Neural cell (in vitro differentiated cells): ENCODE measurements around the gene ZNF486. TPM values are rescaled to one million over a fixed set of nuclear protein-coding genes. Genes with fewer than 3 reads are reported as not detected.
"Not testable (repeated sequence)": the region's sequence is repeated elsewhere in the genome, so short reads cannot be mapped to it uniquely, and the experiment has no call there.

Experiments used
- H2AFZ ChIP-seq: fragments of 200-600, 300-800 bp; sonication (generic), shearing (Covaris generic); 2 replicates; pipeline ENCODE4 v1.6.0; 2014; ENCODE audit warnings: low read depth, mild to moderate bottlenecking, antibody characterized with exemption, low read length, moderate library complexity
- H3F3A ChIP-seq: fragments of 200-600 bp; shearing (Covaris generic); 2 replicates; pipeline ENCODE4 v1.6.1; 2016; ENCODE audit warnings: mild to moderate bottlenecking, moderate library complexity, mixed read lengths, antibody characterized with exemption, low read length; ENCODE audit not compliant: insufficient read depth, poor library complexity, severe bottlenecking
- H3K27ac ChIP-seq: fragments of 200-600, 300-800 bp; sonication (generic), shearing (Covaris generic); 2 replicates; pipeline ENCODE4 v1.5.1; 2014; ENCODE audit warnings: mild to moderate bottlenecking, low read length, moderate library complexity
- H3K27me3 ChIP-seq: fragments of 300-800, 200-600 bp; sonication (generic), shearing (Covaris generic); 2 replicates; pipeline ENCODE4 v1.6.0; 2014; ENCODE audit warnings: mild to moderate bottlenecking, low read depth, low read length, moderate library complexity; ENCODE audit not compliant: insufficient read depth
- H3K36me3 ChIP-seq: fragments of 300-800, 200-600 bp; sonication (generic), shearing (Covaris generic); 2 replicates; pipeline ENCODE4 v1.5.1; 2014; ENCODE audit warnings: mild to moderate bottlenecking, antibody characterized with exemption, low read length, moderate library complexity; ENCODE audit not compliant: insufficient read depth
- H3K4me2 ChIP-seq: fragments of 300-800, 200-600 bp; sonication (generic), shearing (Covaris generic); 2 replicates; pipeline ENCODE4 v1.6.0; 2014; ENCODE audit warnings: mild to moderate bottlenecking, low read length
- H3K4me3 ChIP-seq: fragments of 300-800, 200-600 bp; sonication (generic), shearing (Covaris generic); 2 replicates; pipeline ENCODE4 v1.5.1; 2014; ENCODE audit warnings: mild to moderate bottlenecking, low read length, moderate library complexity
- H3K79me2 ChIP-seq: fragments of 200-600 bp; shearing (Covaris generic); replicated peaks from 2 replicates; pipeline ENCODE4 v1.6.0; 2014; ENCODE audit warnings: mild to moderate bottlenecking, low read length, moderate library complexity; ENCODE audit not compliant: insufficient read depth
- H3K9ac ChIP-seq: fragments of 300-800, 200-600 bp; sonication (generic), shearing (Covaris generic); 2 replicates; pipeline ENCODE4 v1.6.1; 2016; ENCODE audit warnings: mild to moderate bottlenecking, low read length, mixed read lengths
- H3K9me2 ChIP-seq: fragments of 200-600 bp; shearing (Covaris generic); 2 replicates; pipeline ENCODE4 v1.6.1; 2016; ENCODE audit warnings: mild to moderate bottlenecking, low read length, mixed read lengths; ENCODE audit not compliant: insufficient read depth
- H3K9me3 ChIP-seq: fragments of 200-600, 300-800 bp; sonication (generic), shearing (Covaris generic); 2 replicates; pipeline ENCODE4 v1.6.1; 2016; ENCODE audit warnings: mild to moderate bottlenecking, mixed run types, low read length, moderate library complexity, mixed read lengths
- H4K20me1 ChIP-seq: fragments of 200-600 bp; shearing (Covaris generic); 2 replicates; pipeline ENCODE4 v1.6.1; 2016; ENCODE audit warnings: mild to moderate bottlenecking, mixed run types; ENCODE audit not compliant: insufficient read depth
- CTCF ChIP-seq: fragments of 450-650 bp; IDR thresholded peaks from 2 replicates; pipeline ENCODE4 v1.5.1; 2014; ENCODE audit warnings: antibody characterized with exemption, mild to moderate bottlenecking, moderate library complexity; ENCODE audit not compliant: poor library complexity, severe bottlenecking
- EP300 ChIP-seq: fragments of 450-650 bp; conservative IDR thresholded peaks from 2 replicates; pipeline ENCODE4 v1.6.1; 2014; ENCODE audit warnings: antibody characterized with exemption, mild to moderate bottlenecking, moderate library complexity; ENCODE audit not compliant: poor library complexity, severe bottlenecking
- EZH2 ChIP-seq: fragments of 200-600, 300-800 bp; shearing (Covaris generic), sonication (generic); IDR thresholded peaks from 2 replicates; pipeline ENCODE4 v1.6.1; 2014; ENCODE audit warnings: antibody characterized with exemption, low read length, borderline replicate concordance, mild to moderate bottlenecking; ENCODE audit not compliant: insufficient read depth, poor library complexity, severe bottlenecking
- MXI1 ChIP-seq: fragments of 450-650 bp; conservative IDR thresholded peaks from 2 replicates; pipeline ENCODE4 v1.6.1; 2014; ENCODE audit warnings: antibody characterized with exemption, mild to moderate bottlenecking; ENCODE audit not compliant: poor library complexity, severe bottlenecking
- POLR2AphosphoS5 ChIP-seq: IDR thresholded peaks from 2 replicates; pipeline ENCODE4 v1.6.1; 2012
- RAD21 ChIP-seq: fragments of 450-650 bp; conservative IDR thresholded peaks from 2 replicates; pipeline ENCODE4 v1.6.1; 2014; ENCODE audit warnings: antibody characterized with exemption, mild to moderate bottlenecking, moderate library complexity
- REST ChIP-seq: IDR thresholded peaks from 2 replicates; pipeline ENCODE4 v1.6.1; 2012; ENCODE audit warnings: borderline replicate concordance
- SMC3 ChIP-seq: fragments of 450-650 bp; conservative IDR thresholded peaks from 2 replicates; pipeline ENCODE4 v1.6.1; 2014; ENCODE audit warnings: antibody characterized with exemption, mild to moderate bottlenecking, moderate library complexity; ENCODE audit not compliant: poor library complexity
- TAF1 ChIP-seq: IDR thresholded peaks from 2 replicates; pipeline ENCODE4 v1.6.1; 2012; ENCODE audit warnings: low read depth
- polyA plus RNA-seq: library from polyadenylated mRNA; depleted of rRNA; stranded (reverse); fragments of >200 nt; gene quantifications from 2 replicates; pipeline ENCODE4 v1.2.3, GENCODE V29; 2014

The ZNF486 gene
- polyA plus RNA-seq, 1 donor from 2014 or later: 1.9 TPM

- Histone ChIP-seq H3K27me3 (no peaks in the 10 kb centered on the region), H3K9me2 (no peaks in the 10 kb centered on the region), H4K20me1 (no peaks in the 10 kb centered on the region), H3K4me3 (no peak overlapping the region), H3K4me2 (no peak overlapping the region), H3K9ac (no peak overlapping the region), H3F3A (no peaks in the 10 kb centered on the region), H2AFZ (no peak overlapping the region), H3K36me3 (peaks cover 6% of the 10 kb centered on the region), H3K27ac (no peak overlapping the region), H3K9me3 (peaks cover 5% of the 10 kb centered on the region), H3K79me2 (no peaks in the 10 kb centered on the region)
- no peak for TF ChIP-seq EZH2
Measured at GRCh38 chr19:20197747-20198146, 30.7 kb downstream of the ZNF486 start.

- H3K36me3 ChIP-seq: no peaks in the 10 kb centered on the region
- H3K4me2 ChIP-seq: no peak overlapping the region
- no peaks in the 10 kb centered on the region for H4K20me1 ChIP-seq
- no peaks in the 10 kb centered on the region for H3K9me3 ChIP-seq
- no peaks in the 10 kb centered on the region for H3K27me3 ChIP-seq
- no peak overlapping the region for H3K9ac ChIP-seq
- H3K79me2 ChIP-seq: no peaks in the 10 kb centered on the region
- H3K27ac ChIP-seq: no peak overlapping the region
- TF ChIP-seq SMC3 (no peak), REST (no peak), EP300 (no peak), MXI1 (no peak), RAD21 (no peak), EZH2 (no peak), TAF1 (no peak), CTCF (no peak), POLR2AphosphoS5 (no peak)
- no peak overlapping the region for H2AFZ ChIP-seq
- H3F3A ChIP-seq: no peaks in the 10 kb centered on the region
- H3K9me2 ChIP-seq: no peaks in the 10 kb centered on the region
- H3K4me3 ChIP-seq: no peak overlapping the region
Measured at GRCh38 chr19:20209051-20209450, 42.0 kb downstream of the ZNF486 start.

- H3K79me2 ChIP-seq, H3K9ac ChIP-seq, H4K20me1 ChIP-seq, H3K27me3 ChIP-seq, H3K36me3 ChIP-seq, H3K4me3 ChIP-seq, H3K27ac ChIP-seq, H3K9me2 ChIP-seq, H3K9me3 ChIP-seq, H2AFZ ChIP-seq, H3K4me2 ChIP-seq, H3F3A ChIP-seq: not testable (repeated sequence)
Measured at GRCh38 chr19:20214366-20214765, 47.4 kb downstream of the ZNF486 start.

- H3K4me3 ChIP-seq, H3K36me3 ChIP-seq, H2AFZ ChIP-seq, H3K27ac ChIP-seq, H3K27me3 ChIP-seq, H4K20me1 ChIP-seq, H3K9me2 ChIP-seq, H3K79me2 ChIP-seq, H3K9ac ChIP-seq, H3F3A ChIP-seq, H3K4me2 ChIP-seq, H3K9me3 ChIP-seq: not testable (repeated sequence)
Measured at GRCh38 chr19:20221605-20222004, 54.6 kb downstream of the ZNF486 start.
